ENCODE data around the gene MAP1B.

The MAP1B gene

GRCh38 chr5:72238712-72239445 lies 131.6 kb downstream of the MAP1B start:
- H3K4me3 Mint-ChIP-seq = no peak overlapping the region
- H3K36me3 Mint-ChIP-seq = peaks cover 30% of the 10 kb centered on the region
- no peak overlapping the region for H3K27ac Mint-ChIP-seq
- H3K27me3 Mint-ChIP-seq = no peaks in the 10 kb centered on the region
- H3K4me1 Mint-ChIP-seq (ENCODE audit: low read depth) = peaks cover 40% of the 10 kb centered on the region
- H3K9me3 Mint-ChIP-seq (ENCODE audit: low read depth) = no peaks in the 10 kb centered on the region

- no peak overlapping the region for H3K4me3 Mint-ChIP-seq
- peaks cover 29% of the 10 kb centered on the region for H3K4me1 Mint-ChIP-seq (ENCODE audit: low read depth)
- peaks cover 20% of the 10 kb centered on the region for H3K36me3 Mint-ChIP-seq
- H3K27ac Mint-ChIP-seq = no peak overlapping the region
- no peaks in the 10 kb centered on the region for H3K9me3 Mint-ChIP-seq (ENCODE audit: low read depth)
- H3K27me3 Mint-ChIP-seq = no peaks in the 10 kb centered on the region
Observed at GRCh38 chr5:72241346-72242003, 134.2 kb downstream of the MAP1B start.

GRCh38 chr5:72242796-72243475 lies 135.7 kb downstream of the MAP1B start:
- peaks cover 14% of the 10 kb centered on the region for H3K36me3 Mint-ChIP-seq
- no peak overlapping the region for H3K4me3 Mint-ChIP-seq
- H3K27me3 Mint-ChIP-seq = no peaks in the 10 kb centered on the region
- no peaks in the 10 kb centered on the region for H3K9me3 Mint-ChIP-seq (ENCODE audit: low read depth)
- H3K4me1 Mint-ChIP-seq (ENCODE audit: low read depth) = peaks cover 32% of the 10 kb centered on the region
- H3K27ac Mint-ChIP-seq = no peak overlapping the region

- no peaks in the 10 kb centered on the region for H3K9me3 Mint-ChIP-seq (ENCODE audit: low read depth)
- peaks cover 8% of the 10 kb centered on the region for H3K36me3 Mint-ChIP-seq
- H3K4me1 Mint-ChIP-seq (ENCODE audit: low read depth) = peaks cover 30% of the 10 kb centered on the region
- no peak overlapping the region for H3K4me3 Mint-ChIP-seq
- H3K27ac Mint-ChIP-seq = no peak overlapping the region
- H3K27me3 Mint-ChIP-seq = no peaks in the 10 kb centered on the region
Observed at GRCh38 chr5:72243706-72244105, 136.4 kb downstream of the MAP1B start.

GRCh38 chr5:72244862-72245371 lies 137.6 kb downstream of the MAP1B start:
- H3K27me3 Mint-ChIP-seq = no peaks in the 10 kb centered on the region
- peaks cover 33% of the 10 kb centered on the region for H3K4me1 Mint-ChIP-seq (ENCODE audit: low read depth)
- no peak overlapping the region for H3K4me3 Mint-ChIP-seq
- no peak overlapping the region for H3K27ac Mint-ChIP-seq
- peaks cover 8% of the 10 kb centered on the region for H3K36me3 Mint-ChIP-seq
- H3K9me3 Mint-ChIP-seq (ENCODE audit: low read depth) = no peaks in the 10 kb centered on the region

- H3K4me1 Mint-ChIP-seq (ENCODE audit: low read depth) = peaks cover 33% of the 10 kb centered on the region
- H3K27me3 Mint-ChIP-seq = no peaks in the 10 kb centered on the region
- peaks cover 8% of the 10 kb centered on the region for H3K36me3 Mint-ChIP-seq
- H3K4me3 Mint-ChIP-seq = no peak overlapping the region
- no peak overlapping the region for H3K27ac Mint-ChIP-seq
- no peaks in the 10 kb centered on the region for H3K9me3 Mint-ChIP-seq (ENCODE audit: low read depth)
Observed at GRCh38 chr5:72245546-72245945, 138.3 kb downstream of the MAP1B start.

- H3K9me3 Mint-ChIP-seq (ENCODE audit: low read depth) = no peaks in the 10 kb centered on the region
- no peak overlapping the region for H3K27ac Mint-ChIP-seq
- no peaks in the 10 kb centered on the region for H3K27me3 Mint-ChIP-seq
- H3K4me3 Mint-ChIP-seq = no peak overlapping the region
- peaks cover 33% of the 10 kb centered on the region for H3K4me1 Mint-ChIP-seq (ENCODE audit: low read depth)
- peaks cover 9% of the 10 kb centered on the region for H3K36me3 Mint-ChIP-seq
Observed at GRCh38 chr5:72245951-72246532, 138.8 kb downstream of the MAP1B start.

- peaks cover 32% of the 10 kb centered on the region for H3K4me1 Mint-ChIP-seq (ENCODE audit: low read depth)
- peaks cover 13% of the 10 kb centered on the region for H3K36me3 Mint-ChIP-seq
- H3K9me3 Mint-ChIP-seq (ENCODE audit: low read depth) = no peaks in the 10 kb centered on the region
- H3K27me3 Mint-ChIP-seq = no peaks in the 10 kb centered on the region
- no peak overlapping the region for H3K4me3 Mint-ChIP-seq
- no peak overlapping the region for H3K27ac Mint-ChIP-seq
Observed at GRCh38 chr5:72246954-72247442, 139.7 kb downstream of the MAP1B start.

GRCh38 chr5:72248410-72248981 lies 141.2 kb downstream of the MAP1B start:
- Mint-ChIP-seq H3K27ac (no peak overlapping the region), H3K9me3 (ENCODE audit: low read depth) (no peaks in the 10 kb centered on the region), H3K4me1 (ENCODE audit: low read depth) (peaks cover 29% of the 10 kb centered on the region), H3K27me3 (no peaks in the 10 kb centered on the region), H3K36me3 (peaks cover 15% of the 10 kb centered on the region), H3K4me3 (no peak overlapping the region)

- Mint-ChIP-seq H3K36me3 (peaks cover 12% of the 10 kb centered on the region), H3K4me1 (ENCODE audit: low read depth) (peaks cover 17% of the 10 kb centered on the region), H3K27ac (no peak overlapping the region), H3K4me3 (no peak overlapping the region), H3K27me3 (no peaks in the 10 kb centered on the region), H3K9me3 (ENCODE audit: low read depth) (no peaks in the 10 kb centered on the region)
Observed at GRCh38 chr5:72251386-72251785, 144.1 kb downstream of the MAP1B start.

GRCh38 chr5:72252008-72252407 lies 144.7 kb downstream of the MAP1B start:
- Mint-ChIP-seq H3K27me3 (no peaks in the 10 kb centered on the region), H3K4me3 (no peak overlapping the region), H3K27ac (no peak overlapping the region), H3K9me3 (ENCODE audit: low read depth) (no peaks in the 10 kb centered on the region), H3K4me1 (ENCODE audit: low read depth) (peaks cover 17% of the 10 kb centered on the region), H3K36me3 (peaks cover 15% of the 10 kb centered on the region)

GRCh38 chr5:72252574-72253155 lies 145.4 kb downstream of the MAP1B start:
- peaks cover 18% of the 10 kb centered on the region for H3K36me3 Mint-ChIP-seq
- peaks cover 17% of the 10 kb centered on the region for H3K4me1 Mint-ChIP-seq (ENCODE audit: low read depth)
- H3K27ac Mint-ChIP-seq = no peak overlapping the region
- no peaks in the 10 kb centered on the region for H3K27me3 Mint-ChIP-seq
- no peaks in the 10 kb centered on the region for H3K9me3 Mint-ChIP-seq (ENCODE audit: low read depth)
- H3K4me3 Mint-ChIP-seq = no peak overlapping the region

- H3K36me3 Mint-ChIP-seq = peaks cover 19% of the 10 kb centered on the region
- no peaks in the 10 kb centered on the region for H3K27me3 Mint-ChIP-seq
- no peak overlapping the region for H3K4me3 Mint-ChIP-seq
- H3K27ac Mint-ChIP-seq = no peak overlapping the region
- H3K4me1 Mint-ChIP-seq (ENCODE audit: low read depth) = peaks cover 12% of the 10 kb centered on the region
- no peaks in the 10 kb centered on the region for H3K9me3 Mint-ChIP-seq (ENCODE audit: low read depth)
Observed at GRCh38 chr5:72255237-72255636, 148.0 kb downstream of the MAP1B start.

- no peaks in the 10 kb centered on the region for H3K27me3 Mint-ChIP-seq
- no peak overlapping the region for H3K27ac Mint-ChIP-seq
- peaks cover 12% of the 10 kb centered on the region for H3K4me1 Mint-ChIP-seq (ENCODE audit: low read depth)
- peaks cover 19% of the 10 kb centered on the region for H3K36me3 Mint-ChIP-seq
- H3K9me3 Mint-ChIP-seq (ENCODE audit: low read depth) = no peaks in the 10 kb centered on the region
- no peak overlapping the region for H3K4me3 Mint-ChIP-seq
Observed at GRCh38 chr5:72255670-72256069, 148.4 kb downstream of the MAP1B start.

Data from activated naive CD8-positive, alpha-beta T cell (primary cell).